ENCODE results near the gene SUCNR1.
"Not testable (repeated sequence)": the region's sequence is repeated elsewhere in the genome, so short reads cannot be mapped to it uniquely, and the experiment has no call there.

The SUCNR1 gene

DNA sequence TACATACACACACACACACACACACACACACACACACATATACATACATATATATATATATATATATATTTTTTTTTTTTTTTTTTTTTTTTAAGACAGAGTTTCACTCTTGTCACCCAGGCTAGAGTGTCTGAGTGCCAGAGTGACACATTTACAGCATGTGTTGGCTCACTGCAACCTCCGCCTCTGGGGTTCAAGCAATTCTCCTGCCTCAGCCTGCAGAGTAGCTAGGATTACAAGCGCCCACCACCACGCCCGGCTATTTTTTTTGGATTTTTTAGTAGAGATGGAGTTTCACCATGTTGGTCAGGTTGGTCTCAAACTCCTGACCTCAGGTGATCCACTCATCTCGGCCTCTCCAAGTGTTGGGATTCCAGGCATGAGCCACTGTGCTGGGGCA is 636 bp downstream of the SUCNR1 start:
- DNase-seq, result peak; percentile 56

DNA sequence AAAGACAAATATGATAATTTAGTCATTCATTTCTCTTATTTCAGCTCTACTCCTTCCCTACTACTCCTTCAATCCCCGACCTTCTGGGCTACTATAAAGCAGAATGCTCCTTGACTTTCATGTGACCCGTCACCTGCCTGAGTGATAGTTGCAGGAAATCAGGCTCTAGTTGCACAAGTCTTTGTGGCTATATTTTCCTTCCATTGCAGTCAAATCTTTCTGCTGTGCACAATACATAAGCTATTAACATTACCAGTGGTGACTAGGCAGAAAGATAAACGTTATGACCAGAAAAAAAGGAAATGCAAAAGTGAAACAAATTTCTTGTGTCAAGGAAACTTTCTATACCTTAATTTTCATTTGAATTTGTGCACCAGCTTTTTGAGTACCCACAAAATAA is 2.3 kb downstream of the SUCNR1 start:
- DNase-seq, result peak; percentile 98

DNA sequence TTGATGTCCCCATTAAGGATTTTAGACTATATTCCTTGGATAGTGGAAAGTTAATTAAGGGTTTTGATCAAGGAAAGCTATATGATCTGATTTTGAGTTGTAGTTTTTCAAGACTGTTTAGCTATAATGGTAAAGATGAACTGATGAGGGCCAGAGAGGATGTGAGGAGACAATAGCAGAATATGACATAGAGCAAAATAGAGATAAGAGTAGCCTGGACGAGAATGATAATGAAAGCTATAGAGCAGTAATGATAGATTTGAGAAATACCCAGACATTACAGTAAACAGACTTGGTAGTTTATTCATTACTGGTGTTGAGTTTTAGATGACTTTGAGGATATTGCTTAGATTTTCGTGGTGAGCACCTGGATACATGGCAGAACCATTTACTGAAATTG is 3.8 kb downstream of the SUCNR1 start:
- DNase-seq, result no peak

DNA sequence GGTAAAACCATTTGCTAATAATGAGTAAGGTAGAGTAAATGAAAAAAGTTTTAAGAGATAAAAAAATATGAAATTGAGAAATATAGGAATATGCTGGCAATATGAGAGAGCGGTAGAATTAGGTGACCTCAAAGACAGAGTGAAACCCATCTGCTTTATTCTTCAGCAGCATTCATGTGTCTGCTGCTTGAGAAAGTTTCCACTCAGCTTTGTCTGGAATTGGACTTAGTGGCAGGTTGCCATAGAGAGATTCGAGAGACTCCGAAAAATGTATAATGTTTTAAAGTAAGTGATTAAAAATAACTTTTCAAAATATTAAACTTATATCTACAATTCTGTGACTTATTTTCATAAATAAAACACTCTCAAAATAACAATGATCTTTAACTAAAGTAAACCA is 5.0 kb downstream of the SUCNR1 start:
- DNase-seq, result no peak

DNA sequence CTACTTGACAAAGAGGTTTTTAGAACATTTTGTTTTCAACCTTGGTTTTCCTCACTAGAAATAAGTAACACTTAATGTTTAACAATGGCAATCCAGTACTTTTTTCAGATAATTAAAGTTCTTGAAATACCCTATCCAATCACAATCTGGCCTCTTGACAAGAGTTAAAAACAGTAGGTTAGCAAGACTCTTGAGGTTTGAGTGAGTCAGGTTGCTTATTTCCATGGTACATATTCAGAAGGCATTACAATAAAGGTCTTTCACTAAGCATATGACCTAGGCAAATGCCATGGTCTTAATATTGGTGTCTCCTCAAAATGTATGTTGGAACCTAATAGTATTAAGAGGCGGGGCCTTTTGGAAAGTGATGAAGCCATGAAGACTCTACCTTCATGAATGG is 5.6 kb downstream of the SUCNR1 start:
- no peak for DNase-seq

DNA sequence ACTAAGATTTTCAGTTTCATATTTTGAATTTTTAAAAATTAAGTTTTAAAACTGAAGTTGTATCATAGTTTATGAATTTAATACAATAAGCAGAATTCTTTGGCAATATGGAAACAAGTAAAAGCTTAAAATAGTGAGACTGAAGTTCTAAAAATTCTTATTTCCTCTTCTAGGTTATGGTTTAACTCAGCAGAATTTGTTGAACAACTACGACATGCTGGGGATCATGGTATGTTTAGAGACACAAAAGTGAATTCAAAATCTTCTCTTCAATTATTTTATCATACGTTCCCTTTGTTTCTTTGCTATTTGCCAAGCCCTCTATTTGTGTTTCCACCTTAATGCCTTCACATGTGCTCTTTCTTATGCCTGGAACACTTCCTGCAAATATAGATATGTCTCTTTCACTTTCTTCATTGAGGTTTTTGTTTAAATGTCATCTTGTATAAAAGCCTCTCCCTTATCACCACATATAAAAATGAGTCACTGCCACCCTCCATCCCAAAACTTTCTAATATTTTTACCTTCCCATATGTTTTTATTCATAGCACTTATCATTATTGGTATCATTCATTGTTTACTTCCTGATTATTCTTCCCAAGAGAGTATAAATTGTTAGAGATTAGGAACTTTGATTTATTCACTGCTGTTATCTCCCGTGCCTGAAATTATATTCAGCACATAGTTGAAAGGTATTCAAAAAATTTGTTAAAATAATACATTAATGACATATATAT is 6.4 kb downstream of the SUCNR1 start:
- no peak for DNase-seq

DNA sequence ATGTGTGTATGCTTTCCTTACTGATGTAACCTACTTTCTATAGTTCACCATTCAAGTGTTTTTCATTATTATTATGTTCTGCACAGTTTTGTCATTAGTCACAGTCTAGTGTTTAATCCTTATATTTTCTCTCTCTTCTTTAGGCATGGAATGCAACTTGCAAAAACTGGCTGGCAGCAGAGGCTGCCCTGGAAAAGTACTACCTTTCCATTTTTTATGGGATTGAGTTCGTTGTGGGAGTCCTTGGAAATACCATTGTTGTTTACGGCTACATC is 6.9 kb downstream of the SUCNR1 start:
- no peak for DNase-seq

DNA sequence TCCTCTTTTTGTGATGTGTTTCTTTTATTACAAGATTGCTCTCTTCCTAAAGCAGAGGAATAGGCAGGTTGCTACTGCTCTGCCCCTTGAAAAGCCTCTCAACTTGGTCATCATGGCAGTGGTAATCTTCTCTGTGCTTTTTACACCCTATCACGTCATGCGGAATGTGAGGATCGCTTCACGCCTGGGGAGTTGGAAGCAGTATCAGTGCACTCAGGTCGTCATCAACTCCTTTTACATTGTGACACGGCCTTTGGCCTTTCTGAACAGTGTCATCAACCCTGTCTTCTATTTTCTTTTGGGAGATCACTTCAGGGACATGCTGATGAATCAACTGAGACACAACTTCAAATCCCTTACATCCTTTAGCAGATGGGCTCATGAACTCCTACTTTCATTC is 7.7 kb downstream of the SUCNR1 start:
- DNase-seq, result no peak

DNA sequence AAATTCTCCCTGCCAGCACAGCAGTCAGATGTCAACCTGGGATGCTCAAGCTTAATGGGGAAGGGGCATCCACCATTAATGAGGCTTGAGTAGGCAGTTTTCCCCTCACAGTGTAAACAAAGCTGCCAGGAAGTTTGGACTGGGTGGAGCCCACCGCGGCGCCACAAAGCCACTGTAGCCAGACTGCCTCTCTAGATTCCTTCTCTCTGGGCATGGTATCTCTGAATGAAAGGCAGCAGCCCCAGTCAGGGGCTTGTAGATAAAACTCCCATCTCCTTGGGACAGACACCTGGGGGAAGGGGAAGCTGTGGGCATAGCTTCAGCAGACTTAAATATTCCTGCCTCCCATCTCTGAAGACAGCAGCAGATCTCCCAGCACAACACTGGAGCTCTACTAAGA is 12.0 kb downstream of the SUCNR1 start:
- DNase-seq, result not testable (repeated sequence)

DNA sequence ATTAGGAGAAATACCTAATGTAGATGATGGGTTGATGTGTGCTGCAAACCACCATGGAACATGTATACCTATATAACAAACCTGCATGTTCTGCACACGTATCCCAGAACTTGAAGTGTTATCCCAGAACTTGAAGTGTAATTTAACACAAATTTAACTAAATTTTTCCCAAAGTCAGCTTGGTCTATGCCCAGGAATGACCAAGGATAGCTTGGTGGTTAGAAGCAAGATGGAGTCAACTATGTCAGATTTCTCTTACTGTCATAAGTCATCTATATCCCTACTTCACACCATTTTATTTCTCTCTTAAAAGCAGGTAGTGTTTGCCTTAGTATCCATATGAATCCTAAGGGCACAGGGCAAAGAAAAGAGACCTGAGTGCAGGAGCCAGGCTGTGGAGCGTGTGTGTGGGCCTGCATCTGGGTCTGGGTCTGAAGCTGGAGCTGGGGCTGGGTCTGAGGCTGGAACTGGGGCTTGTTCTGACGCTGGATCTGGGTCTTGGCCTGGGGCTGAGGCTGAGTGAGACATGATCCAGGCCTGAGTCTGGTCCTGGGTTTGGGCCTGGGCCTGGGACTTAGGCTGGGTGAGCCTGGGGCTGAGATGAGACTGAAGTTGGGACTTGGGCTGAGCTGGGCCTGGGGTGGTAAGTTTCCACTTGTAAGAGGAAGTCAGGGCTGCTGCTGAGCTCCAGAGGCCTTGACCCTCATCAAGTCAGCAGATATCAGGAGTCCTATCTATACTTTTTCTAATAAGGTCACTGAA is 14.2 kb downstream of the SUCNR1 start:
- not testable (repeated sequence) for DNase-seq

DNA sequence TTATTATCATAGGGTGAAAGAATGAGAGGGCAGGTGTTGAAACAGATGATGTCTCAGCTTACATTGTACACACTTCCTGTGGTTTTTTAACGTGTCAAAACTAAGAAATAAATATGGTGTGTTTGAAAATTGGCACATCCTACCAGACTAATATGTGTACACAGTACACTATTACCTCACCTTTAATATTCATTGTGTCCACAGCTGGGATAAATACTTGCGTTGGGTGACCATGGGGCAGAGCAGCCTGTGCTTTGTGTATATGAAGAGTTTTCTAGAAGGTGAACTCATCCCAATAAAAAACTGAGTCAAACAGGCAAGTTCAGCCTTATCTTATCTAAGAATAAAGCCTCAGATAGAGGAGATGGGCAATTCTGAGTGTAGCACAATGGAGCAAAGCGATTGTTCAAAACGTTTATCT is 17.3 kb downstream of the SUCNR1 start:
- peak; percentile 97 for DNase-seq

DNA sequence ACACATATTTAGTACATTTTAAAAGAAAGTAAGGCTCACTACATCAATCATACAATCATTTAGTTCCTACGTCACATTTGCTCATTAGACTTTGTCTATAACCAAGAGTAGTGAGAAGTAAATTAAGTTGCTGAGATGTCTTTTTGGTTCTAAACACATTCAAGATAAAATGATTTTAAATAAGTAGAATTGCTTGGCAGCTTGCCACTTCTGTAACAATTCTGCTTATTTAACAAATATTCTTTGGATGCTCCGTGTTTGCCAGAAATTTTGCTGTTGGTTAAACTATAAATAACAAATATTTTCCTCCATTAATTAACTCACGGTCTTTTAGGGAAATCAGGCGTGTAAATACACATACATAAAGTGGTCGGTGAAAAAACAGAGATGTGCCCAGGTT is 18.3 kb downstream of the SUCNR1 start:
- DNase-seq, result no peak

DNA sequence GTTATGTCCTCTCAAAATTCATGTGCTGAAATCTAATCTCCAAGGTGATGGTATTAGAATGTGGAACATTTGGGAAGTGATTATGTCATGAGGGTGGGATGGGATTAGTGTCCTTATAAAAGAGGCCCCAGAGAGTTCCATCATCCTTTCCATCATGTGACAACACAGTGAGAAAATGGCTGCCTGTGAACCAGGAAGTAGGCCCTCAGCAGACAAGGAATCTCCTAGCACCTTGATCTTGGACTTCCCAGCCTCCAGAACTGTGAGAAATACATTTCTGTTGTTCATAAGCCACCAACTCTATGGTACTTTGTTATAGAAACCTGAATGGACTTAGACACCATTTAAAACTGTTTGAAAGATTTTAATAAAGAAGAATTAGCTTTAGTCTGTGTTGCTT is 20.8 kb downstream of the SUCNR1 start:
- DNase-seq, result no peak

DNA sequence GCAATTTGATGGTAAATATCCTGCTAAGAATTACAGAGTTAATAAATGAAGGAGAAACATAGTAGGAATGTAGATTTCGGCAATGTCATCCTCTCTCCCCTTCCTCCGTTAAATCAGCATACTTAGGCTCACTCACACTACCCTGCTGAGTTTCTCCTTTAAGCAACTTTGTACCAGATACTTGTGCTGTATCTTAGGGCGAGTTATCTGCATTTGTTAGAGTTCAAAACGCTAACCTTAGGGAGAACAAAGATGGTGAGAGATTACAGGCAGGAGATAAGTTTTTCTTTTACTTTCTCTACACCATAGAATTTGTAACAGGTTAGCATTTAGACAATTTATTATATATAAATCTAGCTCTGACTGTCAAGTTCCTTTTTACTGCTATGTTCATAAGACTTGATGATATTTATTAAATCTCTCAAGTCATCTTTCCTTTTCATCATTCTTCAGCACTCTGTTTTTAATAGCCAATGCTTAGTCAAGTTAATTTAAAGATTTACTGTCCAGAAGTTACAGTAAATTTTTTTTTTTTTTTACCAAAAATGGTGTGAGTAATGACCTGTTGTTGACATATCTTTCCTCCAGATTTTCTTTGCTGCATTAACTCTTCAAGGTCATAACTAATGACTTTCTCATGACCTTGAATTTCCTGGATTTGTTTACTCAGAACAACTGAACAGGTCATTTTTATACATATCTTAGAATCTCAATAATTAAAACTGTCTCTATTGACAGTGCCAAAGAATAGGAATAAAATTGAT is 22.2 kb downstream of the SUCNR1 start:
- no peak for DNase-seq

DNA sequence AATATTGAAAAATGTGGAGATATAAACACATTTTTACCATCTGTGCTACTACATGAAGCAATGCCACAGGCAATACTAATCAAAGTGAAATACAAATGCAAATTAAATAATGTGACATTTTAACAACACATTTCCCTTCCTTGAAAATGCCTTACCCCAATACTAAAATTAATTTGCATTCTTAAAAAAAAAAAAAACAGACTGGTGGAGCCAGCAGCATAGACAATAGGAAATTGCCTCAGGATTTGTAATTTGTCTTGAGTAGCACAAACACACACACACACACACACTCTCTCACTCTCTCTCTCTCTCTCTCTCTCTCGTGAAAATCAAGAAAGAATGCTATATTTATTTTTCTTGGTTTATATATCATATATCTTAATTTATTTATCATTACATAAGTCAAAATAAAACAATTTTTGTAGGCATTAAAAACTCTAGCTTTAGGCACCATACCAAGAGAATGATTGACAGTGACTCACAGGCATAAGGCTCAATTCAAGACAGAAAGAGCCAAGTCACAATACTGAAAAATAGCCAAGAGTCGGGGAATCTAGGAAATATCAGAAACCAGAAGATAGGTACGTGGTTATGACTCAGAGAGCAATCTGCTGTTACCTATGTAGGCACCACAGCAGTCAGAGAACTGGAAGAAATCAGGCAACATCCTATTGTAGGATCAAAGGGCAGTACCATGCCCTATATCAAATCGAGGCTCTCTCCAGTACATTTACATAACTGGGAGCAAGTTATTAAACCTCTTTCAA is 23.0 kb downstream of the SUCNR1 start:
- DNase-seq, result no peak

DNA sequence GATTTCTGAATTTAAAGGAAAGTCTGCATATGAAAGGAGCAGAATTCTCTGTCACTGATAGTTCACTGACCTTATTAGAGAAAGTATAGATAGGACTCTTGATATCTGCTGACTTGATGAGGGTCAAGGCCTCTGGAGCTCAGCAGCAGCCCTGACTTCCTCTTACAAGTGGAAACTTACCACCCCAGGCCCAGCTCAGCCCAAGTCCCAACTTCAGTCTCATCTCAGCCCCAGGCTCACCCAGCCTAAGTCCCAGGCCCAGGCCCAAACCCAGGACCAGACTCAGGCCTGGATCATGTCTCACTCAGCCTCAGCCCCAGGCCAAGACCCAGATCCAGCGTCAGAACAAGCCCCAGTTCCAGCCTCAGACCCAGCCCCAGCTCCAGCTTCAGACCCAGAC is 24.7 kb downstream of the SUCNR1 start:
- DNase-seq, result not testable (repeated sequence)

DNA sequence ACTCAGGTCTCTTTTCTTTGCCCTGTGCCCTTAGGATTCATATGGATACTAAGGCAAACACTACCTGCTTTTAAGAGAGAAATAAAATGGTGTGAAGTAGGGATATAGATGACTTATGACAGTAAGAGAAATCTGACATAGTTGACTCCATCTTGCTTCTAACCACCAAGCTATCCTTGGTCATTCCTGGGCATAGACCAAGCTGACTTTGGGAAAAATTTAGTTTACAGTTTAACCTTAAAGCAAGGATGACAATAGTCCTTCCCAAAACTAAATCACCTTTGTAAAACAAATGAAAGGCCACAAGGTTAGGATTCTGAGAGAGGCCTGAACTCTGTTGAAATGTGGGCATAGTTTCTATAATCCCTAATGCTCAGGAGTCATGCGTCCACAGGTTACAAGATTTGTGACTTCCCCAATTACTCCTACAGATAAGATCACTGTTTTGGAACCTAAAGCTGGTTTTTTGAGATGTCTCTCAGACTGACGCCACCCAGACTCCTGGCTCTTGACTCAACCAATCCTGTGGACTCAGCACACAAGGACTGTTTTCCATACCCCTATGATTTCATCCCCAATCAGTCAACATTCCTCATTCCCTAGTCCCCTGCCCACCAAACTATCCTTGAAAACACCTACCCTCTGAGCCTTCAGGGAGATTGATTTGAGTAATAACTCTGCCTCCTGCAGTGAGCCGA is 25.3 kb downstream of the SUCNR1 start:
- peak; percentile 64 for DNase-seq

DNA sequence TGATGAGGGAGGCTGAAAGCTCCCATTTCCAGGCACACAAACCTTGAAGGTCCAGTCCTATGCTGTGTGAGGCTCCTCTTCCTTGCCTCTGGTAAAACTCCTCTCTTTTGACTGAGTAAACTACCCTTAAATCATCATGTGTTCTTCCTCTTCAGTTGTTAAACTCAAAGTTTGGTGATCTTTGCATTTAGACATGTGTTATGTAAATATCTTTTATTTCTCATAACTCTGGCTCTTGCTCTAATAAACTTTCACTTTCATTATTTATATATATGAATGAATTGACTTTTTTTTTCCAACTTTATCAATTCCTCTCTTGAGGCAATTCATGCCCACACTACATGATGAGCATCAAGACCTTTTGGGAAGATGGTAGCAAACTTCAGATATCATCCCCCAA is 26.6 kb downstream of the SUCNR1 start:
- no peak for DNase-seq

DNA sequence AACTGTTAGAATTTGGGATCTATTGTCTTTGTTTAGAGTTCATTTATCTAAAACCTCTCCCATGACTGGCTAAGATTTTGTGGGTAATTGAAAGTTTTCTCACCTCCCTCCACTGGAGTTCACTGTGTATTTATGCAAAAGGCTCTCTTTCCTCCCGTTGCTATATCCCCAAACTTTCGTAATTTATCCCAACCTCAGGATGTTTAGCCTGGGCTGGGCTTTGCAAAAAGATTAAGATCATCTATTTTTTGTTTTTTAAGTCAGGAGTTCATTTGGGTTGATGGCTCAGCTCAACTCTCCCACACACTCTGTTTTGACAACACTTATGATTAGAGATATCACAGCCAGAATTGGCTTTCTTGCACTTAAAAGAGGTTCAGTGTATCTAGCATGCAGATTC is 27.0 kb downstream of the SUCNR1 start:
- DNase-seq, result no peak

DNA sequence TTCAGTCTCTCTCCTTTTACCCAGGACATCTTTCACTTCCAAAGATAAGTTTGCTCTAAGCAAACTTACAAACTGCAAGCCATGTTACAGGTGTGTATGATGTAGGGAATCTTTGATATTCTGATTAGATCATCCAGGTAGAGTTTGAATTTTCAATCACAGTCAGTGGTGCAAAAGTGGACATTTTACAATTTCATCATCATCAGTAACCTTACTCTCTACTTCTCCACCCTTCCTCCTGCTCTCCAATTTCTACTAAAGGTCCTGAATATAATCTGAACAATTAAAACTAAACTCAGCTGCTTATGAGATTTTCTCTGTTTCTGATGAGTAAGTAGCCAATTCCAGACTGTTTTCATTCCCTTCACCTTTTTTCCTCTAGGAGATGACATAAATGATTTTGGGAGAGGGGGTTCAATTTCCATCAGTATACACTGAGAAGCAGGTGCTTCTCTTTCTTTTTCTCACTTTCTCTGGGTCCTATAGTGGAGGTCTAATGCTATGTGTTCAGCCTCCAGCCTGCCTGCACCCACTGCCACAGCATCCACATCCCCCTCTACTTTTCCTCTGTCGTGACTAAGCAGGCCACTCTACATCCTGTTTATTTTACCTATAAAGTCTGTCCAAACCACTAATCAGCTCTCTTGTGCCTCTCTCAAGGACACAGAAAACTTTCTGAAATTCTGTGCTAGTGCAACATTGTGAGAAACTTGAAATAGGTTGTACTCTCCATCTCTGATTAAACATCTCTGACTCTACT is 27.6 kb downstream of the SUCNR1 start:
- DNase-seq, result no peak

DNA sequence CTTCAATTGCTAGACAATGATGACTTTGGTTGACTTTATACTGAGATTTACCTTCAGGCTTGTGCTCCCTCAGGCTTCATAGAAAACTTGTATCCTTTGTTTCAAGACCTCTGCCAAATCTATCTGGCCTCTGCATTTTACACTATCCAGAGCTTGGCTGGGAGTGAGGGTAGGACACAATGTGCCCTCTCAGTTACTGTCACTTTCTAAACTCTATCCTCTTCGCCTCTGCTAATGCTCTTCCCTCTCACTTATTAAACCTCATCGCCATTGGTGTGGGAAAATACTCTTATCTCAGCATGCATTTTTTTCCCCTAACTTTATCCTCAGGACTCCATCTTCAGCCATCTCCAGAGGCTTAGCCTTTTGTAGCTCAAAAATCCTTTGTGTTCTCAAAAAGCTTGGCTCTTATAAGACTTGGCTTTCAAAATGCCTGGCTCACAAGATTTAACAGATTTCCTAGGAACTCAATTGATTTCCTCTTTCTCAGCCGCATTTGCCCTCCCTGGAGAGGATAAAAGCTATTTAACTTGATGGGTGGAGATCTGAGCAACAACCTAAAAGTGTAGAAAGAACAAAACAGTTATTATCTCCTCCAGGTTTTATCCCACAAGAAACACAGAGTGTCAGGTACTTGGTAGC is 28.3 kb downstream of the SUCNR1 start:
- DNase-seq, result no peak
